ENCODE measurements around the gene CARM1.

- no peak for TF ChIP-seq JUN (IDR thresholded peaks at IDR 0.05)
- no peak for TF ChIP-seq SMC3 (IDR thresholded peaks at IDR 0.05)
- no peak for TF ChIP-seq CTCF (IDR thresholded peaks at IDR 0.05)
- no peak for TF ChIP-seq RAD21 (conservative IDR thresholded peaks at IDR 0.05 in 1 of 2, IDR thresholded peaks at IDR 0.05 in 1 of 2)
- TF ChIP-seq HDAC2 (IDR thresholded peaks at IDR 0.05), result no peak
- TF ChIP-seq POLR2A (IDR thresholded peaks at IDR 0.05; ENCODE audit: low read length), result no peak
- TF ChIP-seq EP300 (IDR thresholded peaks at IDR 0.05), result no peak
- TF ChIP-seq ZNF302 (CRISPR knock-in tag; IDR thresholded peaks at IDR 0.05), result no peak
Measured at GRCh38 chr19:10918359-10918758, 47.0 kb downstream of the CARM1 start.

All from A549 (cell line).